ENCODE measurements around the gene ASB18. TPM values are rescaled to one million over a fixed set of nuclear protein-coding genes. Genes with fewer than 3 reads are reported as not detected.

The ASB18 gene
- total and polyA plus RNA-seq, 2 donors (not counting 3 experiments of a cell fraction or from before 2014, with no cell fraction given): not detected

GRCh38 chr2:236305531-236305930 is 41.3 kb upstream of the ASB18 start:
- BruUV-seq (replicated peaks): no TSS peak
- H3K9me3 ChIP-seq (replicated peaks; ENCODE audit: control insufficient read depth, insufficient read depth, low read length): no peaks in the 10 kb centered on the region
- no peak overlapping the region for H3K27ac ChIP-seq (ENCODE audit: insufficient read depth, low read depth, low read length)
- no peaks in the 10 kb centered on the region for H3K27me3 ChIP-seq (ENCODE audit: control insufficient read depth in 2 of 2, insufficient read depth in 2 of 2, low read length in 2 of 2)
- H3K9me1 ChIP-seq (replicated peaks; ENCODE audit: control insufficient read depth, extremely low read depth, insufficient read depth, low read length): no peaks in the 10 kb centered on the region
- H3K36me3 ChIP-seq (ENCODE audit: control insufficient read depth in 2 of 2, extremely low read depth in 1 of 2, insufficient read depth in 2 of 2, low read length in 2 of 2): no peaks in the 10 kb centered on the region
- dilution Hi-C loops (cut with MboI; ENCODE audit: extremely low pct_ligation_motif_present, low sequenced_read_pairs) (no loop called here), intact Hi-C loops (cut with micrococcal nuclease) (no loop called here)
- H3K79me2 ChIP-seq (ENCODE audit: control insufficient read depth, insufficient read depth, low read length): no peaks in the 10 kb centered on the region
- no peak overlapping the region for H2AFZ ChIP-seq (ENCODE audit: low read depth, low read length)
- H3K9ac ChIP-seq (replicated peaks; ENCODE audit: extremely low read depth, insufficient read depth, low read length): no peak overlapping the region
- POLR2A ChIA-PET: no interaction called here
- H3K4me1 ChIP-seq (ENCODE audit: control insufficient read depth, extremely low read depth, insufficient read depth, low read length): no peaks in the 10 kb centered on the region
- DNase-seq (ENCODE audit: low read depth, low spot score) (no peak), FAIRE-seq (no peak)
- CTCF ChIA-PET: no interaction called here
- H3K4me3 ChIP-seq (replicated peaks in 1 of 3; ENCODE audit: insufficient read depth in 1 of 3, low read depth in 1 of 3, low read length in 3 of 3): no peak overlapping the region
- TF ChIP-seq CTCF (IDR thresholded peaks at IDR 0.05; ENCODE audit: extremely low read depth in 1 of 2, insufficient read depth in 1 of 2, low read depth in 1 of 2, low read length in 2 of 2): no peak
- no peak for TF ChIP-seq MAX (IDR thresholded peaks at IDR 0.05; ENCODE audit: insufficient read depth, insufficient read length)
- TF ChIP-seq EZH2 (IDR thresholded peaks at IDR 0.05; ENCODE audit: borderline replicate concordance, low read depth, low read length, severe bottlenecking): no peak
- no peak for TF ChIP-seq POLR2A (IDR thresholded peaks at IDR 0.05; ENCODE audit: low read depth, low read length)
- no peak for TF ChIP-seq MYC (IDR thresholded peaks at IDR 0.05; ENCODE audit: low read depth, low read length)
- no peak for TF ChIP-seq POLR2AphosphoS5 (IDR thresholded peaks at IDR 0.05; ENCODE audit: insufficient read depth, low read depth, low read length)
- no peak for TF ChIP-seq JUN (IDR thresholded peaks at IDR 0.05; ENCODE audit: borderline replicate concordance, insufficient read depth, insufficient read length, low read depth)
- TF ChIP-seq GATA2 (IDR thresholded peaks at IDR 0.05; ENCODE audit: insufficient read depth, insufficient read length, low read depth, low read length): no peak
- no peak for TF ChIP-seq FOS (IDR thresholded peaks at IDR 0.05; ENCODE audit: borderline replicate concordance, insufficient read depth, low read length)
- no peaks in the 10 kb centered on the region for H4K20me1 ChIP-seq (replicated peaks; ENCODE audit: control insufficient read depth, extremely low read depth, insufficient read depth, low read length)
- no peak overlapping the region for H3K4me2 ChIP-seq (ENCODE audit: insufficient read depth, low read length)

All from endothelial cell of umbilical vein (primary cell).